ENCODE results near the gene VWA8. TPM values are rescaled to one million over a fixed set of nuclear protein-coding genes. Genes with fewer than 3 reads are reported as not detected.

Gene VWA8
- total and polyA plus RNA-seq, 2 of the 8 experiments (the other 6 are each of a cell fraction or from before 2014, with no cell fraction given): 5.9 to 19.6 TPM

DNA sequence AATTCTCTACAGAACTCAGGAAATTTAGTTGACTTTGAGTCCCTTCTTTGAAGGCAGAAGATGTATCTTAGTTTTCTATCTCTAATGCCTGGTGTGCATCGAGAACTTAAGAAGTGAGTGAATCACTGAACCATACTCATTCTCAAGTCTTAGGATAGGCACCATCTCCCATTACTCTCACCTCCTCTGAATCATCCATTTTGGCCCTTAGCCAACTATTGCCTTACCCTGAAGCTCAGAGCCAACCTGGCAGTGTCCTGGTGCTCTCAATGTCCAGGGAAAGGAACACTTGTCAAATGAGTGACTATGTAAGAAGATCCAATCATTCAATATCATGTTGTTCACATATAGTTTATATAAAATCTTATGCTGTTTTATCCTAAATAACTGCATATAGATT is 357.0 kb downstream of the VWA8 start:
- Histone ChIP-seq H4K20me1 (replicated peaks in 1 of 2; ENCODE audit: control insufficient read depth in 1 of 2, insufficient read depth in 2 of 2, low read length in 2 of 2) (peaks cover 0 to 1% of the 10 kb centered on the region in 2 experiments), H3K4me2 (ENCODE audit: insufficient read depth in 1 of 2, low read depth in 2 of 2, low read length in 2 of 2) (no peak overlapping the region), H3K23me2 (ENCODE audit: low read depth, low read length) (no peaks in the 10 kb centered on the region), H2BK12ac (ENCODE audit: low read depth, low read length) (no peak overlapping the region), H3K79me2 (ENCODE audit: control insufficient read depth in 1 of 2, insufficient read depth in 2 of 2, low read length in 2 of 2) (no peaks in the 10 kb centered on the region), H3K36me3 (ENCODE audit: control insufficient read depth in 2 of 4, insufficient read depth in 4 of 4, low read length in 3 of 4) (peaks cover 0 to 2% (median 0%) of the 10 kb centered on the region in 4 experiments; a peak in 1 of 8 replicates), H3K27ac (ENCODE audit: low read depth, low read length) (no peak overlapping the region), H3K14ac (ENCODE audit: insufficient read length) (no peak overlapping the region), H2BK120ac (replicated peaks; ENCODE audit: low read depth, low read length) (no peak overlapping the region), H3K56ac (replicated peaks; ENCODE audit: insufficient read length, low read depth, low read length) (no peak overlapping the region), H2BK15ac (ENCODE audit: low read length) (no peak overlapping the region), H4K8ac (ENCODE audit: extremely low read depth, insufficient read depth, low read length) (no peak overlapping the region), H3K23ac (ENCODE audit: insufficient read length) (no peak overlapping the region), H2BK20ac (ENCODE audit: low read length) (no peak overlapping the region), H2BK5ac (ENCODE audit: low read depth, low read length) (no peak overlapping the region), H3K9ac (replicated peaks in 1 of 4; ENCODE audit: extremely low read depth in 1 of 4, low read depth in 3 of 4, low read length in 3 of 4) (no peak overlapping the region), H3K79me1 (ENCODE audit: low read depth, low read length) (no peaks in the 10 kb centered on the region), H4K91ac (replicated peaks; ENCODE audit: insufficient read length, low read length) (no peak overlapping the region), H3K4me3 (ENCODE audit: extremely low read depth in 1 of 4, insufficient read depth in 2 of 4, low read depth in 3 of 4, low read length in 4 of 4) (no peak overlapping the region), H3K9me3 (ENCODE audit: insufficient read depth in 2 of 2, low read depth in 1 of 2, low read length in 1 of 2) (no peaks in the 10 kb centered on the region), H3K18ac (ENCODE audit: extremely low read depth, low read length) (no peak overlapping the region), H3K4ac (replicated peaks; ENCODE audit: insufficient read length, low read depth, low read length) (no peak overlapping the region), H3K27me3 (replicated peaks in 1 of 4; ENCODE audit: control insufficient read depth in 3 of 4, extremely low read depth in 1 of 4, insufficient read depth in 3 of 4, low read length in 3 of 4) (no peaks in the 10 kb centered on the region), H3K4me1 (replicated peaks in 1 of 4; ENCODE audit: control insufficient read depth in 3 of 4, insufficient read depth in 4 of 4, low read length in 3 of 4) (no peaks in the 10 kb centered on the region), H2AK5ac (ENCODE audit: low read depth, low read length) (no peak overlapping the region), H2AFZ (ENCODE audit: low read length) (no peak overlapping the region), H4K5ac (ENCODE audit: insufficient read length, low read depth, low read length) (no peak overlapping the region)
- DNase-seq (ENCODE audit: low read depth in 1 of 2, low spot score in 2 of 2): no peak
- FAIRE-seq: no peak
- TF ChIP-seq SIX5 (IDR thresholded peaks at IDR 0.05; ENCODE audit: low read depth, low read length) (no peak), TEAD4 (IDR thresholded peaks at IDR 0.05; ENCODE audit: low read depth, low read length) (no peak), CEBPB (IDR thresholded peaks at IDR 0.05; ENCODE audit: low read depth, low read length) (no peak)
- ChIA-PET POLR2A (ENCODE audit: partially characterized antibody) (no interaction called here), CTCF (ENCODE audit: partially characterized antibody) (interaction anchor here (0.6 to 1.8 kb wide), 2 partner anchors 18 to 355 kb away, joined by 3 to 6 read pairs; no protein-coding TSS in a partner anchor)
- 92% methylated on average over 1 of the region's 1 CpG; no CpG with 5 or more reads in 1 of the 2 experiments for WGBS, 2 experiments (ENCODE audit: extremely low coverage in 1 of 2, insufficient coverage in 1 of 2, insufficient read length in 1 of 2, insufficient replicate concordance in 2 of 2, low coverage in 1 of 2, low lambda C conversion rate in 2 of 2, missing lambda C conversion rate in 1 of 2)
